K562 (cell line): ENCODE results near the gene SPON1. TPM values are rescaled to one million over a fixed set of nuclear protein-coding genes. Genes with fewer than 3 reads are reported as not detected.

Experiments used
- ATAC-seq: fragments of 200-7000 bp; cut with Tn5 transposase; 3 replicates; pipeline ENCODE4 v1.9.1; 2020; ENCODE audit warnings: moderate library complexity
- BruUV-seq: library from RNA; stranded (reverse); fragments of 400-500 nt; replicated peaks from 2 replicates; lab custom pipeline; 2021; lab: Mats Ljungman, UMichigan
- CTCF ChIA-PET: fragments of 300-600 bp; formaldehyde crosslinking; extraction: SDS; loops from one replicate; lab custom pipeline; 2021; ENCODE audit warnings: low intra/inter-chr PET ratio; lab: Yijun Ruan, JAX
- POLR2A ChIA-PET: fragments of 300-600, 350-650 bp; sonication (Branson Sonifier 250); formaldehyde crosslinking; extraction: SDS; loops from one replicate; lab custom pipeline; 2021; ENCODE audit warnings: antibody characterized with exemption, inconsistent platforms; lab: Yijun Ruan, JAX
- DNase-seq, 4 experiments: peaks; one replicate each; pipeline versions ENCODE4 v3.0.0 to v3.0.0-alpha.2; 2011 to 2018; ENCODE audit warnings: low spot score in 3 of 4, mixed read lengths in 3 of 4; ENCODE audit errors: extremely low read depth in 1 of 4
- FAIRE-seq: peaks from 2 replicates; lab custom pipeline; 2011; peaks lifted over from hg19 to GRCh38; lab: Jason Lieb, UNC
- H2AFZ ChIP-seq: 2 replicates; pipeline ENCODE4 v1.6.0; 2011; ENCODE audit warnings: low read depth, low read length, control low read depth, inconsistent platforms
- H3K27ac ChIP-seq: fragments of 200-600 bp; 3 replicates; pipeline ENCODE4 v1.8.0; 2011; ENCODE audit warnings: low read depth, mild to moderate bottlenecking, control low read depth, inconsistent platforms, low read length, moderate library complexity, mixed read lengths; ENCODE audit errors: extremely low read depth
- H3K27me3 ChIP-seq, 2 experiments: fragments of 300-600 bp in 1 of 2; 2 replicates in 1 of 2; 3 replicates in 1 of 2; pipeline versions ENCODE4 v1.6.0 to v1.8.0; 2011; ENCODE audit warnings: inconsistent platforms in 2 of 2, low read length in 2 of 2, mild to moderate bottlenecking in 1 of 2, mixed read lengths in 1 of 2, moderate library complexity in 1 of 2; ENCODE audit not compliant: control insufficient read depth in 2 of 2, insufficient read depth in 2 of 2
- H3K36me3 ChIP-seq: fragments of 300-600 bp; 3 replicates; pipeline ENCODE4 v1.8.0; 2011; ENCODE audit warnings: mild to moderate bottlenecking, low read length, inconsistent platforms; ENCODE audit not compliant: control insufficient read depth, insufficient read depth
- H3K4me1 ChIP-seq, 2 experiments: fragments of 200-600 bp in 1 of 2; replicated peaks in 1 of 2; 2 replicates in 1 of 2; 3 replicates in 1 of 2; pipeline versions ENCODE4 v1.5.1 to v1.8.0; 2011; ENCODE audit warnings: inconsistent platforms in 2 of 2, low read length in 2 of 2, mild to moderate bottlenecking in 1 of 2, mixed read lengths in 1 of 2, moderate library complexity in 1 of 2; ENCODE audit not compliant: control insufficient read depth in 2 of 2, insufficient read depth in 2 of 2
- H3K4me2 ChIP-seq: 2 replicates; pipeline ENCODE4 v1.6.1; 2011; ENCODE audit warnings: low read length, control low read depth, inconsistent platforms, mixed read lengths; ENCODE audit not compliant: insufficient read depth
- H3K4me3 ChIP-seq: fragments of 200-600 bp; sonication (generic), shearing (Covaris generic); 2 replicates; pipeline ENCODE4 v1.5.1; 2016; ENCODE audit warnings: control low read depth, inconsistent platforms
- H3K79me2 ChIP-seq: fragments of 200-600 bp; 3 replicates; pipeline ENCODE4 v1.8.0; 2011; ENCODE audit warnings: low read length, inconsistent platforms; ENCODE audit not compliant: control insufficient read depth, insufficient read depth
- H3K9ac ChIP-seq, 2 experiments: 2 replicates each; pipeline versions ENCODE4 v1.6.0 to v1.6.1; 2011; ENCODE audit warnings: low read depth in 2 of 2, low read length in 2 of 2, control low read depth in 1 of 2, inconsistent platforms in 1 of 2, mild to moderate bottlenecking in 1 of 2, mixed read lengths in 1 of 2; ENCODE audit not compliant: insufficient read depth in 1 of 2
- H3K9me1 ChIP-seq: one replicate; pipeline ENCODE4 v1.6.0; 2011; ENCODE audit warnings: inconsistent platforms, mild to moderate bottlenecking, low read length, moderate library complexity; ENCODE audit not compliant: control insufficient read depth, insufficient read depth
- H3K9me3 ChIP-seq: replicated peaks from 2 replicates; pipeline ENCODE4 v1.5.1; 2011; ENCODE audit warnings: low read depth, low read length, inconsistent platforms; ENCODE audit not compliant: control insufficient read depth, insufficient read depth
- H4K20me1 ChIP-seq: replicated peaks from 2 replicates; pipeline ENCODE4 v1.6.1; 2011; ENCODE audit warnings: low read length, inconsistent platforms, mixed read lengths; ENCODE audit not compliant: control insufficient read depth, insufficient read depth
- EHMT2 ChIP-seq: fragments of 450-650 bp; IDR thresholded peaks from 2 replicates; pipeline ENCODE4 v1.6.1; 2018; ENCODE audit warnings: antibody characterized with exemption
- HNRNPLL ChIP-seq: fragments of 200-400 bp; formaldehyde crosslinking; IDR thresholded peaks from 2 replicates; pipeline ENCODE4 v1.6.1; 2017; ENCODE audit warnings: low read length, low read depth, mild to moderate bottlenecking; ENCODE audit not compliant: poor library complexity, severe bottlenecking
- IFI16 ChIP-seq: fragments of 250-450 bp; sonication (Bioruptor Pico); IDR thresholded peaks from 2 replicates; pipeline ENCODE4 v2.1.2; 2022; ENCODE audit warnings: mild to moderate bottlenecking, inconsistent platforms
- NEUROD1 ChIP-seq: fragments of 150-350 bp; IDR thresholded peaks from 2 replicates; pipeline ENCODE4 v1.6.1; 2014; ENCODE audit warnings: borderline replicate concordance, low read length, low read depth; ENCODE audit not compliant: partially characterized antibody
- NR3C1 ChIP-seq: sonication (generic); formaldehyde crosslinking; IDR thresholded peaks from 2 replicates; pipeline ENCODE4 v1.8.1; 2022; ENCODE audit warnings: missing genetic modification reagents
- RBFOX2 ChIP-seq: fragments of 200-400 bp; formaldehyde crosslinking; IDR thresholded peaks from 2 replicates; pipeline ENCODE4 v1.6.1; 2017; ENCODE audit warnings: low read depth, mild to moderate bottlenecking, low read length, moderate library complexity
- SAP30 ChIP-seq: fragments of 200-600 bp; sonication (generic); IDR thresholded peaks from 2 replicates; pipeline ENCODE4 v1.6.1; 2012; ENCODE audit warnings: borderline replicate concordance, low read depth, mild to moderate bottlenecking, moderate library complexity, low read length, control low read depth, inconsistent platforms; ENCODE audit not compliant: insufficient read depth, poor library complexity, severe bottlenecking
- SMC3 ChIP-seq: conservative IDR thresholded peaks from 2 replicates; pipeline ENCODE4 v1.6.1; 2011; ENCODE audit warnings: low read depth, low read length, improper control_type of control experiment; ENCODE audit not compliant: insufficient read depth
- ZNF347 ChIP-seq: fragments of 450-650 bp; formaldehyde crosslinking; IDR thresholded peaks from 2 replicates; pipeline ENCODE4 v1.4.0; 2020; ENCODE audit warnings: low read depth, mild to moderate bottlenecking, moderate library complexity
- ZNF408 ChIP-seq: fragments of 250-450 bp; sonication (Bioruptor Pico); IDR thresholded peaks from 2 replicates; pipeline ENCODE4 v1.4.0; 2020; ENCODE audit warnings: low read depth, mild to moderate bottlenecking, moderate library complexity
- ZNF764 ChIP-seq: fragments of 250-450 bp; sonication (Bioruptor Pico); IDR thresholded peaks from 2 replicates; pipeline ENCODE4 v1.4.0; 2020; ENCODE audit warnings: low read depth, mild to moderate bottlenecking, moderate library complexity
- WGBS: fragments of 100-300 bp; shearing (Covaris generic); methylation state at CpG from one replicate; pipeline ENCODE4 v1.1.6; 2016; ENCODE audit warnings: low coverage, mixed read lengths; ENCODE audit not compliant: insufficient coverage; ENCODE audit errors: missing lambda C conversion rate; 5-methylcytosine and 5-hydroxymethylcytosine counted together
- in situ Hi-C: fragments of 300-500 bp; cut with MboI; formaldehyde crosslinking; loops from 4 replicates; pipeline ENCODE4 v1.15.0; 2018; ENCODE audit warnings: inconsistent platforms, mixed read lengths
- intact Hi-C: fragments of 100-400 bp; cut with micrococcal nuclease; formaldehyde crosslinking; loops from 2 replicates; pipeline ENCODE4 v1.14.2; 2022
- polyA plus RNA-seq, 8 experiments: library from polyadenylated mRNA; depleted of rRNA in 4 of 8; stranded (reverse) in 5 of 8; unstranded in 3 of 8; fragments of >200 nt; fragmentation: Nextera tagmentation in 2 of 8; fragmentation: Illumina TruSeq in 1 of 8; extraction: Ambion mirVana in 2 of 8; extraction: Trizol in 1 of 8; gene quantifications; 2 replicates each; pipeline versions ENCODE4 v1.2.1 to v1.2.3, GENCODE V29; 2011 to 2014; ENCODE audit warnings: inconsistent platforms in 1 of 8, missing spikeins in 1 of 8
- total RNA-seq, 7 experiments: library from RNA; depleted of rRNA in 6 of 7; stranded (reverse); fragments of >200 nt in 6 of 7; fragmentation: Illumina TruSeq in 2 of 7; extraction: Trizol in 2 of 7; gene quantifications; 2 replicates each; pipeline versions ENCODE4 v1.2.1 to v1.2.3, GENCODE V29; 2011 to 2021; ENCODE audit warnings: low replicate concordance in 1 of 7
- TF ChIP-seq, protein P1 (sequence below): fragments of 250-450 bp; sonication (Bioruptor Pico); IDR thresholded peaks from 2 replicates; pipeline ENCODE4 v1.9.0; 2021; ENCODE audit warnings: mild to moderate bottlenecking
- TF ChIP-seq, protein P2 (sequence below): sonication (generic); IDR thresholded peaks from 2 replicates; pipeline ENCODE4 v1.6.1; 2016

SPON1 gene
- total and polyA plus RNA-seq, 9 of the 15 experiments (the other 6 are each of a cell fraction or from before 2014, with no cell fraction given), result 0.04 to 0.06 TPM; not detected in 7

DNA sequence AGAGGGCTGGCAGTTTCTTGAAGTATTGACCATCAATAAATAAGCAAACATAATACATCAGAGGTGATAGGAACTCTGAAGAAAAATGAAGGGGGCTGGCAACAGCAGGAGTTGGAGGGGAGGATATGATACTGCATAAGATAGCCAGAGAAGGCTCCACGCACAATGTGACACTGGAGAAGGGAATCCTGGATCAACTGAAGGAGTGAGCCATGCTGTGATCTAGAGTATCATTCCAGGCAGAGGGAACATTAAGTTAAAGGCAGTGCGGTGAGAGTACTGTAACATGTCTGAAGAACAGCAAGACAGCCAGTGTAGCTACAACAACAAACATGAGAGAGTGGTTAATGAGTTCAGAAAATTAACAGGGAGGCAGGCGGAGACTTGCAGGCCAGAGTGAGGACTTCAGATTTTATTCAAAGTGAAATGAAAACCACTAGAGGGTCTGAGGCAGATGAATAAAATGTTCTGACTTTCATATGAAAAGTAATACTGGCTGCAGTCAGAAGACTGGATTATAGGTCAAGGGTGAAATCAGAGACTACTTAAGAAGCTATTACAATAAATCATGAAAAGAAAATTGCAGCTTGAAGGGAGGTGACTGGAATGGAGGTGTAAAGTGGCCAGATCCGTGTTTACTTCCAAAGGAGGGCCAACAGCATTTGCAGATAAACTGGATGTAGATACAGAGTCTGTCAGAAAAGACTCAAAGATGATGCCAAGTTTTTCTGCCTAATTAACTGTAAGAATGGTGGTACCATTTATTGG, 347.1 kb downstream of the SPON1 start:
- H3K27me3 ChIP-seq, result no peaks in the 10 kb centered on the region
- DNase-seq, result no peak
- POLR2A ChIA-PET, result interaction anchor here (0.6 kb wide), 1 partner anchor 148 kb away, joined by 5 read pairs; no protein-coding TSS in a partner anchor
- in situ Hi-C loops, result loop anchor here (10.0 kb wide), 2 partner anchors 105 to 145 kb away; no protein-coding TSS in a partner anchor
- TF ChIP-seq EHMT2 (no peak), IFI16 (CRISPR knock-in tag) (no peak), ZNF347 (CRISPR knock-in tag) (no peak), ZNF408 (no peak), NR3C1 (CRISPR knock-in tag) (no peak), RBFOX2 (no peak), NEUROD1 (no peak), ZNF764 (CRISPR knock-in tag) (no peak), SAP30 (no peak), HNRNPLL (no peak), SMC3 (no peak)
- TF ChIP-seq, protein P1, sequence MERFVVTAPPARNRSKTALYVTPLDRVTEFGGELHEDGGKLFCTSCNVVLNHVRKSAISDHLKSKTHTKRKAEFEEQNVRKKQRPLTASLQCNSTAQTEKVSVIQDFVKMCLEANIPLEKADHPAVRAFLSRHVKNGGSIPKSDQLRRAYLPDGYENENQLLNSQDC (CRISPR knock-in tag), result no peak
- TF ChIP-seq, protein P2, sequence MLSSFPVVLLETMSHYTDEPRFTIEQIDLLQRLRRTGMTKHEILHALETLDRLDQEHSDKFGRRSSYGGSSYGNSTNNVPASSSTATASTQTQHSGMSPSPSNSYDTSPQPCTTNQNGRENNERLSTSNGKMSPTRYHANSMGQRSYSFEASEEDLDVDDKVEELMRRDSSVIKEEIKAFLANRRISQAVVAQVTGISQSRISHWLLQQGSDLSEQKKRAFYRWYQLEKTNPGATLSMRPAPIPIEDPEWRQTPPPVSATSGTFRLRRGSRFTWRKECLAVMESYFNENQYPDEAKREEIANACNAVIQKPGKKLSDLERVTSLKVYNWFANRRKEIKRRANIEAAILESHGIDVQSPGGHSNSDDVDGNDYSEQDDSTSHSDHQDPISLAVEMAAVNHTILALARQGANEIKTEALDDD, result no peak
- TF ChIP-seq, all 486 proteins: peak for 0
- H3K9me3 ChIP-seq, result no peaks in the 10 kb centered on the region
- no peaks in the 10 kb centered on the region for H3K9me1 ChIP-seq
- no peaks in the 10 kb centered on the region for H3K36me3 ChIP-seq
- H3K4me1 ChIP-seq, result peaks cover 0 to 3% of the 10 kb centered on the region in 2 experiments; a peak in 2 of 5 replicates
- intact Hi-C loops, result no loop called here
- peaks cover 40% of the 10 kb centered on the region for H3K79me2 ChIP-seq
- WGBS, result 75% methylated on average over 4 of the region's 4 CpGs
- no peak for ATAC-seq
- H3K9ac ChIP-seq, result no peak overlapping the region
- CTCF ChIA-PET, result interaction anchor here (0.8 kb wide), 1 partner anchor 145 kb away, joined by 4 read pairs; no protein-coding TSS in a partner anchor
- H3K27ac ChIP-seq, result no peak overlapping the region
- H4K20me1 ChIP-seq, result 0 out of 2 replicates have a peak, but pooled peaks cover 15% of the 10 kb centered on the region
- no peak overlapping the region for H2AFZ ChIP-seq
- H3K4me3 ChIP-seq, result no peak overlapping the region
- no peak for FAIRE-seq
- no TSS peak for BruUV-seq
- H3K4me2 ChIP-seq, result no peak overlapping the region
